ENCODE measurements around the gene PSMD9. TPM values are rescaled to one million over a fixed set of nuclear protein-coding genes. Genes with fewer than 3 reads are reported as not detected.

PSMD9 gene
- total and polyA plus RNA-seq, 7 donors = 28.5 to 108 (median 91.4) TPM

Small RNA genes lying within 50 kb of the gene (small RNA-seq; reads per million reads assigned to genes)
- gene AC069503.3 = 0 reads per million in 3 donors
- 0 reads per million in 3 donors for gene RF00017
- 0 reads per million in 3 donors for gene RNU7-170P

Other genes starting within 250 kb of the PSMD9 start
- not detected for gene MORN3, start 219.1 kb upstream of the PSMD9 start, total RNA-seq
- gene MORN3, start 219.1 kb upstream of the PSMD9 start, polyA plus RNA-seq = 1 to 10 TPM in 1 of 3 donors, under 1 TPM in 1, not detected in 1; 0.90 to 1.2 TPM
- gene TMEM120B, start 176.0 kb upstream of the PSMD9 start, total RNA-seq = 1 to 10 TPM; 2.9 to 8.9 (median 4.2) TPM
- 1 to 10 TPM; 1.2 to 5.3 (median 1.8) TPM for gene TMEM120B, start 176.0 kb upstream of the PSMD9 start, polyA plus RNA-seq
- gene RHOF, start 95.1 kb upstream of the PSMD9 start, total RNA-seq = 10 to 100 TPM in 1 of 4 donors, 1 to 10 TPM in 3; 7.6 to 15.0 (median 8.1) TPM
- gene RHOF, start 95.1 kb upstream of the PSMD9 start, polyA plus RNA-seq = 100 to 1,000 TPM in 1 of 3 donors, 10 to 100 TPM in 2; 35.4 to 132 (median 48.9) TPM
- 10 to 100 TPM in 2 of 4 donors, 1 to 10 TPM in 2; 7.6 to 16.9 (median 11.4) TPM for gene SETD1B, start 84.8 kb upstream of the PSMD9 start, total RNA-seq
- 10 to 100 TPM in 1 of 3 donors, 1 to 10 TPM in 2; 2.4 to 16.0 (median 3.0) TPM for gene SETD1B, start 84.8 kb upstream of the PSMD9 start, polyA plus RNA-seq
- gene HPD, start 29.9 kb upstream of the PSMD9 start, total RNA-seq = 1 to 10 TPM in 1 of 4 donors, under 1 TPM in 3; 0.27 to 2.8 (median 0.34) TPM
- 1 to 10 TPM in 1 of 3 donors, under 1 TPM in 1, not detected in 1; 0.86 to 2.4 TPM for gene HPD, start 29.9 kb upstream of the PSMD9 start, polyA plus RNA-seq
- gene CFAP251, start 29.8 kb downstream of the PSMD9 start, total RNA-seq = 1 to 10 TPM in 3 of 4 donors, under 1 TPM in 1; 0.68 to 3.0 (median 1.2) TPM
- 1 to 10 TPM in 1 of 3 donors, under 1 TPM in 1, not detected in 1; 0.98 to 1.2 TPM for gene CFAP251, start 29.8 kb downstream of the PSMD9 start, polyA plus RNA-seq
- 1 to 10 TPM; 6.2 to 6.9 (median 6.5) TPM for gene BCL7A, start 133.1 kb downstream of the PSMD9 start, total RNA-seq
- gene BCL7A, start 133.1 kb downstream of the PSMD9 start, polyA plus RNA-seq = 1 to 10 TPM; 1.2 to 7.4 (median 3.5) TPM
- gene MLXIP, start 190.0 kb downstream of the PSMD9 start, total RNA-seq = 10 to 100 TPM; 32.9 to 87.5 (median 57.3) TPM
- gene MLXIP, start 190.0 kb downstream of the PSMD9 start, polyA plus RNA-seq = 100 to 1,000 TPM in 1 of 3 donors, 10 to 100 TPM in 2; 15.6 to 141 (median 35.4) TPM